ENCODE measurements around the gene TRHDE.

DNA sequence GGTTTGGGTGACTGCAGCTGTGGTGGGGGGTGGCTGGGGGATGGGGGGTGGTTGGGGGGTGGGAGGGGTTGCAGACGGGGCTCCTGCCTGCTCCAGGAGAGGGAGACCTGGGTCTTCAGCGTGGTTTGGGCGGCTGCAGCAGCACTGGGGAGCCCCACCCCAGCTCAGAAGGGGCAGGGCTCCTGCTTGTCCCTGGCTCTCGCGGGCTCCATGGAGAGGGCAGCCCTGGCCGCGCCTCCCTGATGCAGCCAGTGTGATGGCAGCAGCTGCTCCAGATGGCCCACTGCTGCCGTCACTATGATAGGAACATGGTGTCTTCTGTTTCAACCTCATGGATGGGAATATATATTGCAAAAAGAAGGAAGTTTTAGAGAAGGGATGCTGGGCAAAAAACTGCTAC, 22.9 kb downstream of the TRHDE start:
- TF ChIP-seq EZH2 (IDR thresholded peaks at IDR 0.05; ENCODE audit: borderline replicate concordance, low read depth, low read length, severe bottlenecking) = no peak
- TF ChIP-seq, protein P1, sequence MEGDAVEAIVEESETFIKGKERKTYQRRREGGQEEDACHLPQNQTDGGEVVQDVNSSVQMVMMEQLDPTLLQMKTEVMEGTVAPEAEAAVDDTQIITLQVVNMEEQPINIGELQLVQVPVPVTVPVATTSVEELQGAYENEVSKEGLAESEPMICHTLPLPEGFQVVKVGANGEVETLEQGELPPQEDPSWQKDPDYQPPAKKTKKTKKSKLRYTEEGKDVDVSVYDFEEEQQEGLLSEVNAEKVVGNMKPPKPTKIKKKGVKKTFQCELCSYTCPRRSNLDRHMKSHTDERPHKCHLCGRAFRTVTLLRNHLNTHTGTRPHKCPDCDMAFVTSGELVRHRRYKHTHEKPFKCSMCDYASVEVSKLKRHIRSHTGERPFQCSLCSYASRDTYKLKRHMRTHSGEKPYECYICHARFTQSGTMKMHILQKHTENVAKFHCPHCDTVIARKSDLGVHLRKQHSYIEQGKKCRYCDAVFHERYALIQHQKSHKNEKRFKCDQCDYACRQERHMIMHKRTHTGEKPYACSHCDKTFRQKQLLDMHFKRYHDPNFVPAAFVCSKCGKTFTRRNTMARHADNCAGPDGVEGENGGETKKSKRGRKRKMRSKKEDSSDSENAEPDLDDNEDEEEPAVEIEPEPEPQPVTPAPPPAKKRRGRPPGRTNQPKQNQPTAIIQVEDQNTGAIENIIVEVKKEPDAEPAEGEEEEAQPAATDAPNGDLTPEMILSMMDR (IDR thresholded peaks at IDR 0.05; ENCODE audit: extremely low read depth in 1 of 2, insufficient read depth in 1 of 2, low read depth in 1 of 2, low read length in 2 of 2) = no peak
- TF ChIP-seq JUN (IDR thresholded peaks at IDR 0.05; ENCODE audit: borderline replicate concordance, insufficient read depth, insufficient read length, low read depth) = no peak
- TF ChIP-seq POLR2A (IDR thresholded peaks at IDR 0.05; ENCODE audit: low read depth, low read length) = no peak
- TF ChIP-seq, protein P2, sequence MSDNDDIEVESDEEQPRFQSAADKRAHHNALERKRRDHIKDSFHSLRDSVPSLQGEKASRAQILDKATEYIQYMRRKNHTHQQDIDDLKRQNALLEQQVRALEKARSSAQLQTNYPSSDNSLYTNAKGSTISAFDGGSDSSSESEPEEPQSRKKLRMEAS (IDR thresholded peaks at IDR 0.05; ENCODE audit: insufficient read depth, insufficient read length) = no peak
- TF ChIP-seq MYC (IDR thresholded peaks at IDR 0.05; ENCODE audit: low read depth, low read length) = no peak
- TF ChIP-seq POLR2AphosphoS5 (IDR thresholded peaks at IDR 0.05; ENCODE audit: insufficient read depth, low read depth, low read length) = no peak
- TF ChIP-seq FOS (IDR thresholded peaks at IDR 0.05; ENCODE audit: borderline replicate concordance, insufficient read depth, low read length) = no peak
- TF ChIP-seq GATA2 (IDR thresholded peaks at IDR 0.05; ENCODE audit: insufficient read depth, insufficient read length, low read depth, low read length) = no peak
